Measurements from ENCODE around the gene RFC1. TPM values are rescaled to one million over a fixed set of nuclear protein-coding genes. Genes with fewer than 3 reads are reported as not detected.
"Not testable (repeated sequence)": the region's sequence is repeated elsewhere in the genome, so short reads cannot be mapped to it uniquely, and the experiment has no call there.

The RFC1 gene
- total RNA-seq, 1 donor from 2014 or later = 39.5 TPM

DNA sequence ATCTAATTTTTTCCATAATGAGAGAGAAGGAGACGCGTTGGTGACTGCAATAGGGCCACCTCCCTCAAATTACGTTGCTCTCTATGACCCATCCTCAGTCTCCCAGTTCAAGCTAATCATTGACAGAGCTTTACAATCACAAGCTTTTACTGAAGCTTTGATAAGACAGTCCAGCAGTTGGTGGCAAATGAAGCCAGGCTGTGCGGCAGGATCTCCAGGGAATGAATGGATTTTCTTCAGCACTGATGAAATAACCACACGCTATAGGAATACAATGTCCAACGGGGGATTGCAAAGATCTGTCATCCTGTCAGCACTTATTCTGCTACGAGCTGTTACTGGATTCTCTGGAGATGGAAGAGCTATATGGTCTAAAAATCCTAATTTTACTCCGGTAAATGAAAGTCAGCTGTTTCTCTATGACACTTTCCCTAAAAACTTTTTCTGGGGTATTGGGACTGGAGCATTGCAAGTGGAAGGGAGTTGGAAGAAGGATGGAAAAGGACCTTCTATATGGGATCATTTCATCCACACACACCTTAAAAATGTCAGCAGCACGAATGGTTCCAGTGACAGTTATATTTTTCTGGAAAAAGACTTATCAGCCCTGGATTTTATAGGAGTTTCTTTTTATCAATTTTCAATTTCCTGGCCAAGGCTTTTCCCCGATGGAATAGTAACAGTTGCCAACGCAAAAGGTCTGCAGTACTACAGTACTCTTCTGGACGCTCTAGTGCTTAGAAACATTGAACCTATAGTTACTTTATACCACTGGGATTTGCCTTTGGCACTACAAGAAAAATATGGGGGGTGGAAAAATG lies 40.8 kb upstream of the RFC1 start, which contains the start of gene KLB:
Gene KLB (plus strand): TSS at position 168 of the 821 bp plus-strand sequence. CDS start 20 bp downstream, at position 188.
- Histone ChIP-seq H3K9me3 (no peaks in the 10 kb centered on the region), H3K4me3 (no peak within 1 kb of the TSS), H3K36me3 (no peaks in the 10 kb centered on the region), H3K4me1 (no peaks in the 10 kb centered on the region), H3K27me3 (no peaks in the 10 kb centered on the region), H3K27ac (no peak within 1 kb of the TSS)
- no peak for DNase-seq (ENCODE audit: low spot score in 2 of 2)
- intact Hi-C loops (cut with DNase I) = no loop called here
- TF ChIP-seq, protein P1, sequence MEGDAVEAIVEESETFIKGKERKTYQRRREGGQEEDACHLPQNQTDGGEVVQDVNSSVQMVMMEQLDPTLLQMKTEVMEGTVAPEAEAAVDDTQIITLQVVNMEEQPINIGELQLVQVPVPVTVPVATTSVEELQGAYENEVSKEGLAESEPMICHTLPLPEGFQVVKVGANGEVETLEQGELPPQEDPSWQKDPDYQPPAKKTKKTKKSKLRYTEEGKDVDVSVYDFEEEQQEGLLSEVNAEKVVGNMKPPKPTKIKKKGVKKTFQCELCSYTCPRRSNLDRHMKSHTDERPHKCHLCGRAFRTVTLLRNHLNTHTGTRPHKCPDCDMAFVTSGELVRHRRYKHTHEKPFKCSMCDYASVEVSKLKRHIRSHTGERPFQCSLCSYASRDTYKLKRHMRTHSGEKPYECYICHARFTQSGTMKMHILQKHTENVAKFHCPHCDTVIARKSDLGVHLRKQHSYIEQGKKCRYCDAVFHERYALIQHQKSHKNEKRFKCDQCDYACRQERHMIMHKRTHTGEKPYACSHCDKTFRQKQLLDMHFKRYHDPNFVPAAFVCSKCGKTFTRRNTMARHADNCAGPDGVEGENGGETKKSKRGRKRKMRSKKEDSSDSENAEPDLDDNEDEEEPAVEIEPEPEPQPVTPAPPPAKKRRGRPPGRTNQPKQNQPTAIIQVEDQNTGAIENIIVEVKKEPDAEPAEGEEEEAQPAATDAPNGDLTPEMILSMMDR (IDR thresholded peaks at IDR 0.05) = no peak

DNA sequence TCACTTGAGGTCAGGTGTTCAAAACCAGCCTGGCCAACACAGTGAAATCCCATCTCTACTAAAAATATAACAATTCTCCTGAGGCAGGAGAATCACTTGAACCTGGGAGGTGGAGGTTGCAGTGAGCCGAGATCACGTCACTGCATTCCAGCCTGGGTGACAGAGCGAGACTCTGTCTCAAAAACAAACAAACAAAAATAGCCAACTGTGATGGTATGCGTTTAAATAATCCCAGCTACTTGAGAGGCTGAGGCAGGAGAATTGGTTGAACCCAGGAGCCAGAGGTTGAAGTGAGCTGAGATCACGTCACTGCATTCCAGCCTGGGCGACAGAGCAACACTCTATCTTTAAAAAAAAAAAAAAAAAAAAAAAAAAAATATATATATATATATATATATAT lies 35.5 kb upstream of the RFC1 start:
- intact Hi-C loops (cut with DNase I); H3K27me3 ChIP-seq; H3K4me1 ChIP-seq; DNase-seq (ENCODE audit: low spot score in 2 of 2); H3K9me3 ChIP-seq; H3K4me3 ChIP-seq; H3K36me3 ChIP-seq; H3K27ac ChIP-seq: not testable (repeated sequence)

DNA sequence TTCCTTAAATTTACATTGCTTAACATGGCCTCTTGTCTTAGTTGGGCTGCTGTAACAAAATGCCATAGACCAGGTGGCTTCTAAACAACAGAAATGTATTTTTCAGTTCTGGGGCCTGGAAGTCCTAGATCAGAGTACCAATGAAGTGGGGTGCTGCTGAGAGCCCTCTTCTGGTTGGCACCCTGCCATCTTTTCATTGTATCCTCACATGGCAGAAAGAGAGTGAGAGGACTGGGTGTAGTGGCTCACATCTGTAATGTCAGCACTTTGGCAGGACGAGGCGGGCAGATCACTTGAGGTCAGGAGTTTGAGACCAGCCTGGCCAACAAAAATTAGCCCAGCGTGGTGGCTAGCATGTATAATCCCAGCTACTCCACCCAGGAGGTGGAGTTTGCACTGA lies 28.5 kb upstream of the RFC1 start:
- no peaks in the 10 kb centered on the region for H3K9me3 ChIP-seq
- H3K27me3 ChIP-seq = no peaks in the 10 kb centered on the region
- no peak for DNase-seq (ENCODE audit: low spot score in 2 of 2)
- H3K4me1 ChIP-seq = no peaks in the 10 kb centered on the region
- no peaks in the 10 kb centered on the region for H3K36me3 ChIP-seq
- H3K27ac ChIP-seq = no peak overlapping the region
- intact Hi-C loops (cut with DNase I) = no loop called here
- no peak overlapping the region for H3K4me3 ChIP-seq
- TF ChIP-seq, protein P1 (IDR thresholded peaks at IDR 0.05) = no peak

DNA sequence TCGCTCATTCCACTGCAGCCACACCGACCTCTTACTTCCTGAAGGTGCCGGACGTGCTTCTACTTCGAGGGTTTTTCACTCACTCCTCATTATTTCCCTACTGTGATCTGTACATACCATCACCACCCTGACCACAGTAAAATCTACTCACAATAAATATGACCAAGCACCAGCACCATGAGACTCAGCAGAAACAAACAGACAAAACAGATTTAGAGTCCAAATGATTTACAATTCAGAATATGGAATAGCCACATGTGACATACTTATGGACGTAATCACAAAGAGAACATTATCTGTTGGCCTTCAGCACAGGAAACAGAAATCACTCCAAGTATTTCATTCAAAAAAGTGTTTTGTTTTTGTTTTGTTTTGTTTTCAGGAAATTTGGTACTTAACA lies 24.4 kb upstream of the RFC1 start:
- Histone ChIP-seq H3K27me3 (no peaks in the 10 kb centered on the region), H3K36me3 (no peaks in the 10 kb centered on the region), H3K9me3 (no peaks in the 10 kb centered on the region), H3K27ac (no peak overlapping the region), H3K4me1 (no peaks in the 10 kb centered on the region), H3K4me3 (no peak overlapping the region)
- DNase-seq (ENCODE audit: low spot score in 2 of 2) = no peak
- TF ChIP-seq, protein P1 (IDR thresholded peaks at IDR 0.05) = no peak
- intact Hi-C loops (cut with DNase I) = no loop called here

DNA sequence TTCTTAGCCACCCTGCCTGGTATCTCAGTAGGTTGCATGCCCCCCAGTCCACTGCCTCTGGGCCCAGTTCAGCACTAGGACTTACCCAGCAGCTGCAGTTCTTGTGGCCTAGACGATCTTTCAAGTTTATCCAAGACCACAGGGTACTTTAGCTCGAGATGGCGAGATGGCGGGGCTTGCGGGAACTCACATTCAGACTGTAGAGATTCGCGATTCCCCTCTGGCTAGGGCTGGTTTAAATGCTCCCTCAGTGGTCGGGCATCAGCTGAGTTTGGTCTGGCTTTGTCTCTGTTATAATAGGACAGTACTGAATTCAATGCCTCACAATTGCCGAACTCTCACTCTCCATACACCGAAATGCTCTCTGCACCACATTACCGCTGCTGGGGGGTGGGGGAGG lies 18.4 kb upstream of the RFC1 start:
- TF ChIP-seq, protein P1 (IDR thresholded peaks at IDR 0.05) = no peak
- intact Hi-C loops (cut with DNase I) = no loop called here
- H3K4me1 ChIP-seq = no peaks in the 10 kb centered on the region
- H3K4me3 ChIP-seq = no peak overlapping the region
- H3K27ac ChIP-seq = no peak overlapping the region
- no peaks in the 10 kb centered on the region for H3K27me3 ChIP-seq
- H3K9me3 ChIP-seq = no peaks in the 10 kb centered on the region
- DNase-seq (ENCODE audit: low spot score in 2 of 2) = no peak
- H3K36me3 ChIP-seq = no peaks in the 10 kb centered on the region

DNA sequence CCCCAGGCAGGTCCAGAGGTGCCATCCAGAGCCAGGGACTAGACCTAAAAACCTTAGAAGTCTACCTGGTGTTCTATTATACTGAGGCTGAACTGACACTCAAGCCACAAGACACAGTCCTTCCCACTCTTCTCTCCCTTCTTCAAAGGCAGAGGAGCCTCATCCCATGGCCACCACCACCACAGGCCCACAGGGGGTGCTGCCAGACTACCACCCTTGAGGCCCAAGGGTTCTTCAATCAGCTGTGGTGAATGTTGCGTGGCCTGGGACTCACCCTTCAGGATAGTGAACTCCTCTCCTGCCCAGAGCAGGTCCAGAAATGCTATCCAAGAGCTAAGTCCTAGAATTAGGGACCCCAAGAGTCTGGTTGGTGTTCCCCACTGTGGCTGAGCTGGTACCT lies 17.5 kb upstream of the RFC1 start:
- TF ChIP-seq, protein P1 (IDR thresholded peaks at IDR 0.05) = no peak
- H3K27me3 ChIP-seq = no peaks in the 10 kb centered on the region
- H3K27ac ChIP-seq = no peak overlapping the region
- H3K4me1 ChIP-seq = no peaks in the 10 kb centered on the region
- H3K9me3 ChIP-seq = no peaks in the 10 kb centered on the region
- H3K36me3 ChIP-seq = no peaks in the 10 kb centered on the region
- H3K4me3 ChIP-seq = no peak overlapping the region
- intact Hi-C loops (cut with DNase I) = no loop called here
- DNase-seq (ENCODE audit: low spot score in 2 of 2) = no peak
